ENCODE results near the gene CAPZA1. TPM values are rescaled to one million over a fixed set of nuclear protein-coding genes. Genes with fewer than 3 reads are reported as not detected.

Gene CAPZA1
- total RNA-seq, 2 donors from 2014 or later = 87.3 to 144 TPM

GRCh38 chr1:112686417-112686816 is 66.8 kb downstream of the CAPZA1 start:
- no peak for TF ChIP-seq CTCF (IDR thresholded peaks at IDR 0.05)
- no peak for DNase-seq (ENCODE audit: low spot score)
- H3K27ac ChIP-seq = no peak overlapping the region

GRCh38 chr1:112686835-112687234 is 67.2 kb downstream of the CAPZA1 start:
- TF ChIP-seq CTCF (IDR thresholded peaks at IDR 0.05) = no peak
- ATAC-seq (ENCODE audit: insufficient number of reproducible peaks, low FRiP score, low read depth) (no peak), DNase-seq (ENCODE audit: low spot score) (no peak)
- Histone ChIP-seq H3K4me1 (ENCODE audit: control insufficient read depth in 1 of 2, low read depth in 2 of 2) (no peaks in the 10 kb centered on the region), H3K9me3 (no peaks in the 10 kb centered on the region), H3K27ac (no peak overlapping the region), H3K4me3 (no peak overlapping the region), H3K36me3 (peaks cover 11% of the 10 kb centered on the region), H3K27me3 (replicated peaks; ENCODE audit: insufficient read depth) (no peaks in the 10 kb centered on the region)

More at GRCh38 chr1:112686417-112686816, 66.8 kb downstream of the CAPZA1 start:
- peaks cover 8% of the 10 kb centered on the region for H3K36me3 ChIP-seq
- no peaks in the 10 kb centered on the region for H3K4me1 ChIP-seq (ENCODE audit: control insufficient read depth in 1 of 2, low read depth in 2 of 2)
- no peak overlapping the region for H3K4me3 ChIP-seq
- ATAC-seq (ENCODE audit: insufficient number of reproducible peaks, low FRiP score, low read depth) = no peak
- H3K27me3 ChIP-seq (replicated peaks; ENCODE audit: insufficient read depth) = no peaks in the 10 kb centered on the region
- no peaks in the 10 kb centered on the region for H3K9me3 ChIP-seq

DNA sequence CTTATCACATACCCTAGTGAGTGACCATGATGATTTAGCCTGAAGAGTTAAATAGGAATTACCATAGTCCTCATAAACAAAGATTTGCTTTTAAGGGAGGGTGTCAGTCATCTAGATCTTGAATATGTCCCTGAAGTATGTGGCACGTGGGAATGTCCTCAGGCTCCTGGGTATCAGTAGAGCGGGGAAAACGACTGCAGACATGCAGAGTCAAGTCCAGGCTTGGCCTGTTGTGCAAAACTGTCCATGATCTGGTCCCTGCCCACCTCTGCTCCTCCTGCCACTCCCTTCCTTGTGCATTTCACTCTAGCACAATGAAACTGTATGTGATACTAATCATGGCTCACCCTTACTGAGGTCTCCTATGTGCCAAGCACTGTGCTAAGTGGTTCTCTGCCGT is 67.7 kb downstream of the CAPZA1 start:
- Histone ChIP-seq H3K36me3 (peaks cover 11% of the 10 kb centered on the region), H3K27ac (no peak overlapping the region), H3K9me3 (no peaks in the 10 kb centered on the region), H3K27me3 (replicated peaks; ENCODE audit: insufficient read depth) (no peaks in the 10 kb centered on the region), H3K4me3 (no peak overlapping the region), H3K4me1 (ENCODE audit: control insufficient read depth in 1 of 2, low read depth in 2 of 2) (no peaks in the 10 kb centered on the region)
- no peak for DNase-seq (ENCODE audit: low spot score)
- no peak for ATAC-seq (ENCODE audit: insufficient number of reproducible peaks, low FRiP score, low read depth)
- no peak for TF ChIP-seq CTCF (IDR thresholded peaks at IDR 0.05)

DNA sequence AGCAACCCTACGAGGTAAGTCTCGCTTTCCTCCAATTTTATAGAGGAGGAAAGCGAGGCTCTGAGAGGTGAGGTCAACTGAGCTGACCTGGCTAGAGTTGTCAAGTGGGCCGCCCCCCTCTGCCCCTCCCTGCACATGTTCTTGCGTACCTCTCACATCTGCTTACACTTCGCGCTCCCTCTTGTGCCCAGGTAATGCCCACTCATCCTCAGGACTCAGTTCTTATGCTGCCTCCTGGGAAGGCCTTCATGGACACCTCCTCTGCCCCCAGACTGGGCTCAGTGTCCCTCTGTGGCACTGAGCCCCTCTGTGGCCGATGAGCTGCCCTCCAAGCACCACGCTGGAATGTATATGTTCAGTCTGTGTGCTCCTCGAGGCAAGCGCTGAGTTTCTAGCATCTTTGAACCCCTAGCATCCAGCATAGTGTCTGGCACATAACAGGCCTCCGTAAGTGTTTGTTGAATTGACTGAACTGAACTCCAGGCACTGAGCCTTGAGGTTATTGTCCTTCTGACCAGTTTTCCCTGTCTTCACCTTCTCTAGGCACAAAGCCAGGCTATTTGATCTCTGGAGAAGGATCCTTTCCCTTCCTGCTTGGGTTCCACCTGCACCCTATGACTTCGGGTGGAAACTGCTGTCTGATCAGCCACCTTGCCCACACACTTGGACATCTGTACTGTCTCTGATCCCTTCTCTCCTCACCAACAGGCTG is 68.3 kb downstream of the CAPZA1 start:
- no peak overlapping the region for H3K4me3 ChIP-seq
- DNase-seq (ENCODE audit: low spot score) (no peak), ATAC-seq (ENCODE audit: insufficient number of reproducible peaks, low FRiP score, low read depth) (no peak)
- H3K9me3 ChIP-seq = no peaks in the 10 kb centered on the region
- TF ChIP-seq CTCF (IDR thresholded peaks at IDR 0.05) = no peak
- peaks cover 16% of the 10 kb centered on the region for H3K36me3 ChIP-seq
- no peak overlapping the region for H3K27ac ChIP-seq
- H3K27me3 ChIP-seq (replicated peaks; ENCODE audit: insufficient read depth) = no peaks in the 10 kb centered on the region
- no peaks in the 10 kb centered on the region for H3K4me1 ChIP-seq (ENCODE audit: control insufficient read depth in 1 of 2, low read depth in 2 of 2)

GRCh38 chr1:112688781-112689193 is 69.2 kb downstream of the CAPZA1 start:
- no peak for DNase-seq (ENCODE audit: low spot score)
- Histone ChIP-seq H3K36me3 (peaks cover 23% of the 10 kb centered on the region), H3K4me1 (ENCODE audit: control insufficient read depth in 1 of 2, low read depth in 2 of 2) (no peaks in the 10 kb centered on the region), H3K27ac (no peak overlapping the region), H3K9me3 (no peaks in the 10 kb centered on the region), H3K4me3 (no peak overlapping the region), H3K27me3 (replicated peaks; ENCODE audit: insufficient read depth) (no peaks in the 10 kb centered on the region)
- TF ChIP-seq CTCF (IDR thresholded peaks at IDR 0.05) = no peak
- ATAC-seq (ENCODE audit: insufficient number of reproducible peaks, low FRiP score, low read depth) = no peak

All from thoracic aorta (tissue), 2 donors.